ENCODE data around the gene COQ4.

GRCh38 chr9:128323791-128324190, 1.2 kb downstream of the COQ4 start:
- TF ChIP-seq RXRA (IDR thresholded peaks at IDR 0.05) (no peak), REST (IDR thresholded peaks at IDR 0.05) (no peak), CTCF (IDR thresholded peaks at IDR 0.05; ENCODE audit: low read depth, low read length, missing input control) (no peak), MAX (IDR thresholded peaks at IDR 0.05) (no peak), ATF3 (IDR thresholded peaks at IDR 0.05) (no peak), EGR1 (IDR thresholded peaks at IDR 0.05; ENCODE audit: low read depth in 2 of 2) (no peak), ZBTB33 (IDR thresholded peaks at IDR 0.05) (no peak), GABPA (IDR thresholded peaks at IDR 0.05 in 1 of 2, conservative IDR thresholded peaks at IDR 0.05 in 1 of 2) (no peak), TAF1 (conservative IDR thresholded peaks at IDR 0.05) (no peak), HNF4A (conservative IDR thresholded peaks at IDR 0.05) (no peak)
